Activated CD4-positive, alpha-beta memory T cell treated with anti-CD3 and anti-CD28 coated beads, Interleukin-2, amount 10 ng/mL, durations not matched to agents 7 days and 5 days (primary cell): ENCODE results near the gene FNBP1. TPM values are rescaled to one million over a fixed set of nuclear protein-coding genes. Genes with fewer than 3 reads are reported as not detected.
"Not testable (repeated sequence)": the region's sequence is repeated elsewhere in the genome, so short reads cannot be mapped to it uniquely, and the experiment has no call there.

Experiments used
- CTCF ChIA-PET: fragments of 350-600 bp; sonication (Branson Sonifier 250); formaldehyde crosslinking; loops from one replicate; lab custom pipeline; 2021; ENCODE audit warnings: antibody characterized with exemption, inconsistent platforms; lab: Charles Lee
- POLR2A ChIA-PET: fragments of 350-600 bp; sonication (Branson Sonifier 250); formaldehyde crosslinking; loops from one replicate; lab custom pipeline; 2021; ENCODE audit warnings: antibody characterized with exemption; lab: Charles Lee
- DNase-seq: peaks from one replicate; pipeline ENCODE4 v3.0.0-alpha.2; 2020
- H3K27ac Mint-ChIP-seq: one replicate; pipeline ENCODE4 v1.8.0; 2021; ENCODE audit warnings: mild to moderate bottlenecking, mixed read lengths
- H3K27me3 Mint-ChIP-seq: one replicate; pipeline ENCODE4 v1.8.0; 2021; ENCODE audit warnings: mixed read lengths
- H3K36me3 Mint-ChIP-seq: one replicate; pipeline ENCODE4 v1.8.0; 2021; ENCODE audit warnings: low read depth, mixed read lengths
- H3K4me1 Mint-ChIP-seq: one replicate; pipeline ENCODE4 v1.8.0; 2021; ENCODE audit warnings: mixed read lengths
- H3K4me3 Mint-ChIP-seq: one replicate; pipeline ENCODE4 v1.8.0; 2021; ENCODE audit warnings: mild to moderate bottlenecking, mixed read lengths
- H3K9me3 Mint-ChIP-seq: one replicate; pipeline ENCODE4 v1.8.0; 2021; ENCODE audit warnings: mixed read lengths
- total RNA-seq, 2 experiments: library from RNA; stranded (reverse); gene quantifications; one replicate each; pipeline ENCODE4 v1.2.3, GENCODE V29; 2021

Gene FNBP1
- total RNA-seq, 2 experiments from 2014 or later, result 208 to 213 TPM

GRCh38 chr9:129988607-129989361 lies 54.2 kb downstream of the FNBP1 start:
- no peak overlapping the region for H3K4me3 Mint-ChIP-seq
- H3K9me3 Mint-ChIP-seq, result peaks cover 2% of the 10 kb centered on the region
- CTCF ChIA-PET, result interaction anchor here (1.3 kb wide), 1 partner anchor 93 kb away, joined by 3 read pairs; no protein-coding TSS in a partner anchor
- DNase-seq, result no peak
- peak overlapping the region; percentile 72 for H3K27ac Mint-ChIP-seq
- H3K4me1 Mint-ChIP-seq, result peaks cover 75% of the 10 kb centered on the region
- POLR2A ChIA-PET, result interaction anchor here (0.8 to 2.7 kb wide), 10 partner anchors 12 to 100 kb away, joined by 3 to 15 read pairs (median 4); partner anchors contain the start of genes FNBP1 and GPR107
- peaks cover 58% of the 10 kb centered on the region for H3K36me3 Mint-ChIP-seq
- H3K27me3 Mint-ChIP-seq, result no peaks in the 10 kb centered on the region

GRCh38 chr9:129987941-129988340 lies 55.0 kb downstream of the FNBP1 start:
- peaks cover 2% of the 10 kb centered on the region for H3K9me3 Mint-ChIP-seq
- ChIA-PET POLR2A (interaction anchor here (0.8 to 1.5 kb wide), 6 partner anchors 8 to 99 kb away, joined by 3 to 4 read pairs (median 4); partner anchors contain the start of gene GPR107), CTCF (interaction anchor here (1.3 kb wide), 1 partner anchor 93 kb away, joined by 3 read pairs; no protein-coding TSS in a partner anchor)
- peak overlapping the region; percentile 51 for H3K27ac Mint-ChIP-seq
- H3K4me1 Mint-ChIP-seq, result peaks cover 80% of the 10 kb centered on the region
- no peak for DNase-seq
- no peaks in the 10 kb centered on the region for H3K27me3 Mint-ChIP-seq
- H3K36me3 Mint-ChIP-seq, result peaks cover 59% of the 10 kb centered on the region
- no peak overlapping the region for H3K4me3 Mint-ChIP-seq

GRCh38 chr9:129987047-129987446 lies 55.9 kb downstream of the FNBP1 start:
- POLR2A ChIA-PET, result interaction anchor here (0.8 to 1.5 kb wide), 5 partner anchors 9 to 67 kb away, joined by 3 to 5 read pairs (median 3); partner anchors contain the start of gene GPR107
- DNase-seq, result no peak
- CTCF ChIA-PET, result no interaction called here
- peak overlapping the region; percentile 76 for H3K27ac Mint-ChIP-seq
- H3K4me1 Mint-ChIP-seq, result peaks cover 78% of the 10 kb centered on the region
- H3K36me3 Mint-ChIP-seq, result peaks cover 61% of the 10 kb centered on the region
- no peaks in the 10 kb centered on the region for H3K27me3 Mint-ChIP-seq
- H3K4me3 Mint-ChIP-seq, result no peak overlapping the region
- peaks cover 2% of the 10 kb centered on the region for H3K9me3 Mint-ChIP-seq

- H3K9me3 Mint-ChIP-seq, CTCF ChIA-PET, POLR2A ChIA-PET, H3K4me3 Mint-ChIP-seq, H3K27me3 Mint-ChIP-seq, DNase-seq, H3K27ac Mint-ChIP-seq: not testable (repeated sequence)
- peaks cover 50% of the 10 kb centered on the region for H3K36me3 Mint-ChIP-seq
- H3K4me1 Mint-ChIP-seq, result peaks cover 57% of the 10 kb centered on the region
Measured at GRCh38 chr9:129984589-129984988, 58.4 kb downstream of the FNBP1 start.

GRCh38 chr9:129983891-129984290 lies 59.1 kb downstream of the FNBP1 start:
- H3K9me3 Mint-ChIP-seq, result peaks cover 2% of the 10 kb centered on the region
- no peak overlapping the region for H3K4me3 Mint-ChIP-seq
- peaks cover 51% of the 10 kb centered on the region for H3K4me1 Mint-ChIP-seq
- no peak for DNase-seq
- no peak overlapping the region for H3K27ac Mint-ChIP-seq
- POLR2A ChIA-PET, result no interaction called here
- no peaks in the 10 kb centered on the region for H3K27me3 Mint-ChIP-seq
- H3K36me3 Mint-ChIP-seq, result peaks cover 50% of the 10 kb centered on the region
- CTCF ChIA-PET, result no interaction called here

GRCh38 chr9:129981180-129981907 lies 61.6 kb downstream of the FNBP1 start:
- Mint-ChIP-seq H3K9me3 (peaks cover 2% of the 10 kb centered on the region), H3K27ac (no peak overlapping the region), H3K4me1 (peaks cover 36% of the 10 kb centered on the region), H3K36me3 (peaks cover 55% of the 10 kb centered on the region), H3K27me3 (no peaks in the 10 kb centered on the region), H3K4me3 (no peak overlapping the region)
- ChIA-PET POLR2A (no interaction called here), CTCF (no interaction called here)
- no peak for DNase-seq

- H3K27ac Mint-ChIP-seq, H3K9me3 Mint-ChIP-seq, DNase-seq, H3K27me3 Mint-ChIP-seq, H3K4me3 Mint-ChIP-seq, POLR2A ChIA-PET: not testable (repeated sequence)
- CTCF ChIA-PET, result interaction anchor here (0.7 kb wide), 1 partner anchor 1983 kb away, joined by 3 read pairs; no protein-coding TSS in a partner anchor
- Mint-ChIP-seq H3K36me3 (peaks cover 52% of the 10 kb centered on the region), H3K4me1 (peaks cover 30% of the 10 kb centered on the region)
Measured at GRCh38 chr9:129980224-129980623, 62.8 kb downstream of the FNBP1 start.

- Mint-ChIP-seq H3K4me1 (peaks cover 21% of the 10 kb centered on the region), H3K36me3 (peaks cover 49% of the 10 kb centered on the region), H3K27ac (no peak overlapping the region), H3K9me3 (no peaks in the 10 kb centered on the region), H3K4me3 (no peak overlapping the region), H3K27me3 (no peaks in the 10 kb centered on the region)
- POLR2A ChIA-PET, result no interaction called here
- CTCF ChIA-PET, result no interaction called here
- DNase-seq, result no peak
Measured at GRCh38 chr9:129979071-129979745, 63.8 kb downstream of the FNBP1 start.

- H3K4me1 Mint-ChIP-seq, result peaks cover 19% of the 10 kb centered on the region
- ChIA-PET CTCF (no interaction called here), POLR2A (interaction anchor here (0.6 to 1.8 kb wide), 5 partner anchors 8 to 70 kb away, joined by 3 to 8 read pairs (median 4); partner anchors contain the start of gene FNBP1)
- H3K27ac Mint-ChIP-seq, result no peak overlapping the region
- H3K36me3 Mint-ChIP-seq, result peaks cover 52% of the 10 kb centered on the region
- no peaks in the 10 kb centered on the region for H3K9me3 Mint-ChIP-seq
- H3K4me3 Mint-ChIP-seq, result no peak overlapping the region
- H3K27me3 Mint-ChIP-seq, result no peaks in the 10 kb centered on the region
- DNase-seq, result no peak
Measured at GRCh38 chr9:129972816-129973215, 70.2 kb downstream of the FNBP1 start.

- peaks cover 59% of the 10 kb centered on the region for H3K36me3 Mint-ChIP-seq
- H3K27me3 Mint-ChIP-seq, result no peaks in the 10 kb centered on the region
- POLR2A ChIA-PET, result interaction anchor here (0.6 to 1.7 kb wide), 5 partner anchors 19 to 84 kb away, joined by 3 to 4 read pairs (median 3); partner anchors contain the start of gene FNBP1
- H3K9me3 Mint-ChIP-seq, result no peaks in the 10 kb centered on the region
- CTCF ChIA-PET, result interaction anchor here (0.9 to 1.5 kb wide), 3 partner anchors 10 to 32 kb away, joined by 3 to 4 read pairs (median 3); no protein-coding TSS in a partner anchor
- H3K4me3 Mint-ChIP-seq, result no peak overlapping the region
- DNase-seq, result no peak
- H3K4me1 Mint-ChIP-seq, result peaks cover 52% of the 10 kb centered on the region
- peak overlapping the region; percentile 3 for H3K27ac Mint-ChIP-seq
Measured at GRCh38 chr9:129968690-129969485, 74.1 kb downstream of the FNBP1 start.

- Mint-ChIP-seq H3K36me3 (peaks cover 63% of the 10 kb centered on the region), H3K4me1 (peaks cover 72% of the 10 kb centered on the region), H3K4me3 (no peak overlapping the region), H3K27ac (peak overlapping the region; percentile 70), H3K9me3 (no peaks in the 10 kb centered on the region), H3K27me3 (no peaks in the 10 kb centered on the region)
- no peak for DNase-seq
- ChIA-PET CTCF (interaction anchor here (0.7 to 1.8 kb wide), 8 partner anchors 11 to 80 kb away, joined by 3 to 9 read pairs (median 4); no protein-coding TSS in a partner anchor), POLR2A (interaction anchor here (0.6 to 5.2 kb wide), 15 partner anchors 8 to 119 kb away, joined by 3 to 70 read pairs (median 12); partner anchors contain the start of gene FNBP1)
Measured at GRCh38 chr9:129964901-129965734, 77.9 kb downstream of the FNBP1 start.
